Suprapubic skin (tissue), 4 donors: Measurements from ENCODE around the gene POFUT1.

Experiments
- CTCF ChIP-seq, 2 donors: fragments of 200-600 bp in 1 of 2; fragments of 450-650 bp in 1 of 2; sonication (generic) in 1 of 2; IDR thresholded peaks; one replicate each; pipeline ENCODE4 v1.5.1; 2016 to 2019; ENCODE audit warnings: antibody characterized with exemption in 2 of 2, mild to moderate bottlenecking in 1 of 2, moderate library complexity in 1 of 2
- EP300 ChIP-seq: sonication (generic); formaldehyde crosslinking; IDR thresholded peaks from one replicate; pipeline ENCODE4 v1.6.1; 2017; ENCODE audit warnings: antibody characterized with exemption
- POLR2AphosphoS5 ChIP-seq, 3 donors: sonication (generic); formaldehyde crosslinking; IDR thresholded peaks; one replicate each; pipeline ENCODE4 v1.6.1; 2017; ENCODE audit warnings: antibody characterized with exemption in 3 of 3

- TF ChIP-seq POLR2AphosphoS5 (IDR thresholded peaks at IDR 0.05) (no peak), EP300 (no peak), CTCF (IDR thresholded peaks at IDR 0.05) (no peak)
These were observed 27.7 kb upstream of the POFUT1 start for GRCh38 chr20:32179934-32180333.
